Right kidney (tissue), 9 donors: ENCODE results near the gene UPK3BL1.
"Not testable (repeated sequence)": the region's sequence is repeated elsewhere in the genome, so short reads cannot be mapped to it uniquely, and the experiment has no call there.

ENCODE experiments used
- DNase-seq: peaks from one replicate; pipeline ENCODE4 v3.0.0-alpha.2; 2016
- long read RNA-seq, 8 donors: transcript quantifications; one replicate each; lab custom pipeline, GENCODE V29; 2026

Gene UPK3BL1, protein sequence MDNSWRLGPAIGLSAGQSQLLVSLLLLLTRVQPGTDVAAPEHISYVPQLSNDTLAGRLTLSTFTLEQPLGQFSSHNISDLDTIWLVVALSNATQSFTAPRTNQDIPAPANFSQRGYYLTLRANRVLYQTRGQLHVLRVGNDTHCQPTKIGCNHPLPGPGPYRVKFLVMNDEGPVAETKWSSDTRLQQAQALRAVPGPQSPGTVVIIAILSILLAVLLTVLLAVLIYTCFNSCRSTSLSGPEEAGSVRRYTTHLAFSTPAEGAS
- long read RNA-seq, donor 1, partial matches to known transcripts = 0 of 3 reads
- long read RNA-seq, donor 1, other reads (novel, unspliced or antisense) = 0 of 3 reads
- long read RNA-seq, donor 2 = 0 reads
- long read RNA-seq, donor 3, partial matches to known transcripts = 0 of 3 reads
- long read RNA-seq, donor 3, other reads (novel, unspliced or antisense) = 0 of 3 reads
- long read RNA-seq, donor 4, partial matches to known transcripts = 0 of 4 reads
- long read RNA-seq, donor 4, other reads (novel, unspliced or antisense) = 0 of 4 reads
- long read RNA-seq, donor 5, transcript UPK3BL1-201 (6 exons, 1,342 nt) = major isoform, 8 of 8 reads
- long read RNA-seq, donor 5, partial matches to known transcripts = 0 of 8 reads
- long read RNA-seq, donor 5, other reads (novel, unspliced or antisense) = 0 of 8 reads
- long read RNA-seq, donor 6, partial matches to known transcripts = 0 of 1 reads
- long read RNA-seq, donor 6, other reads (novel, unspliced or antisense) = 0 of 1 reads
- long read RNA-seq, donor 7, partial matches to known transcripts = 7 of 10 reads
- long read RNA-seq, donor 7, other reads (novel, unspliced or antisense) = 0 of 10 reads
- long read RNA-seq, donor 8, partial matches to known transcripts = 0 of 4 reads
- long read RNA-seq, donor 8, other reads (novel, unspliced or antisense) = 0 of 4 reads

DNA sequence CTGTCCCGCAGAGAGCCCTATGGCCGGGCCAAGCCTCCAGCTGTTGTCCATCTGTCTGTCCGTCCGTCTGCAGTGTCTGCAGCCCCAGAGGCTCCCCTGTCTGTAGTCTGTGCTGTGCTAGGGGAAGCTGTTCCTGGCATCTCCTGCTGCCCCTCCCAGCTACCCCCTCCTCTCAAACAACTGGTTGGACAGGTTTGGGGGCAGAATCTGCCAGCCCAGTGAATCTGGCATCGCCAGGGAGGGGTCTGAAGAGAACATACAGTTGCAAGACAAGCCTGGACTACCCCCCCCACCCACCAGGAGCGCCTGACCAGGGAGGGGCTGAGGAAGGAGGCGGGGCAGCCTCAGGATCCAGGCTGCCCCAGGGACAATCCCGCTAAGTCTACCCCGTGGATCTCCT, at the start of gene UPK3BL1:
Gene UPK3BL1 (minus strand): TSS at position 101 of the 400 bp plus-strand sequence. CDS start 50 bp downstream, at position 51.
- not testable (repeated sequence) for DNase-seq

GRCh38 chr7:102690602-102691001, 48.0 kb upstream of the UPK3BL1 start:
- DNase-seq = not testable (repeated sequence)

GRCh38 chr7:102689436-102690282, 47.1 kb upstream of the UPK3BL1 start:
- DNase-seq = not testable (repeated sequence)

DNA sequence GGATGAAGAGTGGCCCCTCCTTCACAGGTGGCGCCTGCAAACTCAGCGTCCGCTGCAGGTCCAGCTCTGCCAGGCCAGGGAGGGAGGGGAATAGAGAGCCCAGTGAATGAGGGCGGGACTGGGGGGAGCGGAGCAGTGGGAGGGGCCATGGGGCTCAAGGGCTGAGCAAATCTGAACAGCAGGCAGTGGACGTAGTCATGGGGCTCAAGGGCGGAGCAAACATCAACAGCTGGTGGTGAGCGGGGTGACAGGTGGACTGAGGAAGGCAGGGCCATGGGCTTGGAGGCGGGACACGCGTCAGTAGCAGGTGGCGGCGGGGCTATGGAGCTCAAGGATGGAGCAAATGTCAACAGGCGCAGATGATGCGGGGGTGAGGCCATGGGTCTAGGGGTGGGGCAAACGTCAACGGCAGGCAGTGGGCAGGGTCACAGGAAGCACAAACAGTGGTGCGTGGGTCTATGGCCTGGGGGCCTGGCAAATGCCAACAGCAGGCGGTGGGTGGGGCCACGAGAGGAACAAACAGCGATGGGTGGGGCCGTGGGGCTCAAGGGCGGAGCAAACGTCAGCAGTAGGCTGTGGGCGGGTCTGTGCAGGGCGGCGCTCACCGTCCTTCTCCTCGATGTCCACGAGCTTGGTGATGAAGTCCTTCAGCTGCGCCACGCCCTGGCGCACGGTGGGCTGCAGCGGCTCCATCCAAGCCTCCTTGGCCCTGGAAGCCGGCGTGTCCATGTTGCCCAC, 45.9 kb upstream of the UPK3BL1 start:
- not testable (repeated sequence) for DNase-seq

DNA sequence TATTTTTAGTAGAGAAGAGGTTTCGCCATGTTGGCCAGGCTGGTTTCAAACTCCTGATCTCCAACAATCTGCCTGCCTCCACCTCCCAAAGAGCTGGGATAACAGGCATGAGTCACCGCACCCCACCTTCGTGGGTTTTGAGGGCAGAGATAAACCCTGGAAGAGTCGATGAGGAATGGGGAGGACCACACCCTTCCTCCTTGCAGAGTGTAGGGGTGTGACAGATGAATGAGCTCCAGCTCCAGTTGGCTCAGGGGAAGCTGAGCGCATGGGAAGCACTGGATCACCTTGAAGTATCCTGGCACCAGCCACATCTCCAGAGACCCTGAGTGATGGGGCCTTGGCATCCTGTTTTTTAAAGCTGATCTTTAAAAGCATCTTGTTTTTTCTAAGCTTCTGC, 40.0 kb upstream of the UPK3BL1 start:
- not testable (repeated sequence) for DNase-seq

DNA sequence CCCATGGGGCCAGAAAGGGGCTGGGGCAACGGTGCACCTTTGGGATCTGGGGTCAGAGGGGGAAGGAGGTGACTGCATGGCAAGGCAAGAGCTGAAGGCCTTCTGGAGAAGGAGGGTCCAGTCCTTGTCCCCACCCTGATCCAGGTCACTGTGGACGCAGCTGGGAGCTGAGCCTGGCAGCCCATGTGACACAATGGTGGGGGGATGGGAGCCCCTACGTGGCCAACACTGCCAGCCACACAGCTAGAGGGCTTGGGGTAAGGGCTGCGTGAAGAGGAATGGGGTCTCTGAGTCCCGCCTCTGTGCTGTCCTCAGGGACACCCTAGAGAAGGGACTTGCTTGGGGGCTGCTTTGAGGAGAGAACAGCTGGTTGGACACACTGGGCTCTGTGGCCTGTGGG, 38.2 kb upstream of the UPK3BL1 start:
- not testable (repeated sequence) for DNase-seq

DNA sequence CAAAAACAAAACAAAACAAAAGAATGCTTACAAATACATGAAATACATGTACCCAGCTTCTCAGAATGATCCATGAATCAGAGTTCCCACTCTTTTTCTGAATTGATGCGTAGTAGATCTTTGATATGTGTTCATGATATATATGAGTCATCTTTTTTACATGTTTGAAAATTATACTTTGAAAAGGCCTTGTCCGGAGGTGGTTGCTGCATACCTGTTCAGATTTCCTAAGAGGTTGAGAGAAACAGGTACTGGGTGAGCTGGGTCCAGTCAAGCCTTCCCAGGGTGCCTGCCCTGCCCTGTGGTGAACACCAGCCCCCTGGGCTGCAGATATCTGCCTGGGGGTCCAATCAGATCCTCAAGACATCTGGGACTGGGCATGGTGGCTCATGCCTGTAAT, 33.0 kb upstream of the UPK3BL1 start:
- not testable (repeated sequence) for DNase-seq

DNA sequence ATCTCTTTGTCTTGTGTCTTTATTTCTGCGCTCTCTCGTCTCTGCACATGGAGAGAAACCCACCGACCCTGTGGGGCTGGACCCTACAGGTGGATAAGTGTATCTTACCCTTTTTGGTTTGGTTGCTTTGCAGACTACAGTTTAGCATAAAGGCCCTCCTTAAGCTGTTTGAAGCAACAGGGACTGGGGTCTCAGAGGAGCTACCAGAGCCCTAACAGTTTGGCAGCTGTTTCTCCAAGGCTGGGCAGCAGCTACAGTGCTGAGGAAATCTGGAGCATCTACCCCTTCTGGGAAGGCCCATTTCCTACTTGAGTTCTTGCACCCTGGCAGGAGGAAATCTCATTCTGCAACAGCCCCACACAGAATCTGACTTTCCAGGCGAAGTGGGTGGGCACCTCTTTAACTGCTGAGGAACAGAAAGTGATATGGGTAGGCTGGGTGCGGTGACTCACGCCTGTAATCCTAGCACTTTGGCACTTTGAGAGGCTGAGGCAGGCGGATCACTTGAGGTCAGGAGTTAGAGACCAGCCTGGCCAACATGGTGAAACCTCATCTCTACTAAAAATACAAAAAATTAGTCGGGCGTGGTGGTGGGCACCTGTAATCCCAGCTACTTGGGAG, 31.0 kb upstream of the UPK3BL1 start:
- DNase-seq = not testable (repeated sequence)

DNA sequence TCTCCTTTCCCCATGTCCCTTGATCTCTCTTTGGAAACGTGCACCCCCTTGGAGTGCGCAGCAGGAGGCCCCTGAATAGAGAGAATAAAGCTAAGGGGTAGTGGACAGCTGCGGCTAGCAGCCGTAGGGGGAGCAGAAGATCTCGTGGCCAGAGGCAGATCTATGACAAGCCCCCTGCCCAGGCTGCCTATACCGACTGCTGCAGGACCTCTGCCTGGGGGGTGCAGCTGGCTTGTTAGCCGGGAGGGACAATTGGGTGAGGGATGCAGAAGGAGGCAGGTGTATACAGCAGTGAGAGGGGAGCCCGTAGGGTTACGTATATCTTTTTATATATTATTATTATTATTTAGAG, 29.3 kb upstream of the UPK3BL1 start:
- DNase-seq = not testable (repeated sequence)

- DNase-seq = not testable (repeated sequence)
Observed at GRCh38 chr7:102671166-102671955, 28.8 kb upstream of the UPK3BL1 start, which contains the start of gene POLR2J2. TSS of gene POLR2J2 (minus strand) at chr7:102671663. CDS start at chr7:102671601, 62 bp downstream.

DNA sequence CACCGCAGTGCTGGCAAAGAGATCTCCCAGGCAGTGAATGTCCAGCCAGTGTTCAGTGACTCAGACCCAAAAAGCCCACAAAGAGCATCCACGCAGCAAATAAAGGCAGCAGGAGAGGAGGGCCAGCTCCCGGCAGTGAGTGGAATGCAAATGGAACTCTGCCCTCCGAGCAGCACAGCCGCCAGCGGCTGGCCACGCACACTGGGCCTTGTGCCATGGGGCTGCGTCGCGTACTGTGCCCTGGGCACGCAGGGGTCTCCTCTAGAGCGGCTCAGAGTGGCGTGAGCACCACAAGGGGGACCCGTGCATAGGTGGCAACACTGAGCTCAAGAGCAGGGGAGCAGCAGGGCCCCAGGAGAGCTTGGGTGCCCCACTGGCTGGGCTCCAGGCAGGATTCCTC, 24.9 kb upstream of the UPK3BL1 start:
- DNase-seq = not testable (repeated sequence)

DNA sequence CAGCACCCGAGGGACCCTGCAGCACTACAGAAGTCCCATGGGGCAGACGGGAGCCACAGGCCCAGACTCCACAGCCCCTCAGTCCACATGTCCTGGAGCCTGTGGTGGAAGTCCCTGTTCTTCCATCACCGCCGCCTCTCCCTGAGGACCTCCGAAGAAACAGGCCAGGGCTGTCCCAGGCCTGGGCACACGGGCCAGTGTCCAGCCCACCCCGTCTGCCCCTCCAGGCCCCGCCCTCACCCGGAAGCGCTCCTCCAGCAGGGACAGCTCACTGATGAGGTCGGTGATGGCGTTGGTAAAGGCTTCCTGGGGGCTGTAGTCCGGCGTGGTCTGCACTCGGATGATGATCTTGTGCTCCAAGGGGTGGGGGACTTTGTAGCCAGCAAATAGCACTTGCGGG, 24.3 kb upstream of the UPK3BL1 start:
- DNase-seq = not testable (repeated sequence)

- DNase-seq = not testable (repeated sequence)
Observed at GRCh38 chr7:102664765-102665164, 22.2 kb upstream of the UPK3BL1 start.

DNA sequence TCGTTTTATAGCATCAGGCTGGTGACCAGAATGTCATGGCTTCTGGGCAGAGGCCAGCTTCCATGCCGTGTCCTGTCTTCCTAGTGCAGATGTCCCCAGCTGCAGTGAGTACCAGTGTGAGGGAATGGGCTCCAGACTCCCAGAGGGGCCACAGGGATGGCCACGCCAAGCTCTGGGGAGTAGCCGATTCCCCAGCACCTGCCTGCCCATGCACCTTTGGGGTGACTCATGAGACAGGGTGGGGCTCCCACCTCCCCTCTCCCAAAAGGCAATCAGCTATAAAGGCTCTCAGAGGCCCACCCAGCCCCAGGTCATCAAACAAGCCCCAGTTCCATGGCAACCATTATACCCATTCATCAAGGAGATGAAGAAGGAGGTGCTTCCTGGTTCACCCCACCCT, 7.3 kb upstream of the UPK3BL1 start, which contains the start of gene SPDYE2B:
Gene SPDYE2B (plus strand): TSS at position 396 of the 400 bp plus-strand sequence. CDS start 2,030 bp downstream, outside the sequence.
- not testable (repeated sequence) for DNase-seq

DNA sequence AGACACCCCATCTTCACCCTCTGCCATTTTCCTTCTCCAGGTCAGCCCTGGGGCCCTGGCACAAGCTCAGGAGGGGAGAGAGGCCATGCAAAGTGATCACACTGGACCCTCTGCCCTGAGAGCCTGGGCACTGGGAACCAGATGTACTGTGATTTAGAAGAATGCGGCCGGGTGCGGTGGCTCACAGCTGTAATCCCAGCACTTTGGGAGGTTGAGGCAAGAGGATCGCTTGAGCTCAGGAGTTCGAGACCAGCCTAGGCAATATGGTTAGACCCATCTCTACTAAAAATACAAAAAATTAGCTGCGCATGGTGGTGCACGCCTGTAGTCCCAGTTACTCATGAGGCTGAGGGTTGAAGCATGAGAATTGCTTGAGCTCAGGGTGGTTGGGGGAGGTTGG, 5.2 kb upstream of the UPK3BL1 start:
- not testable (repeated sequence) for DNase-seq

DNA sequence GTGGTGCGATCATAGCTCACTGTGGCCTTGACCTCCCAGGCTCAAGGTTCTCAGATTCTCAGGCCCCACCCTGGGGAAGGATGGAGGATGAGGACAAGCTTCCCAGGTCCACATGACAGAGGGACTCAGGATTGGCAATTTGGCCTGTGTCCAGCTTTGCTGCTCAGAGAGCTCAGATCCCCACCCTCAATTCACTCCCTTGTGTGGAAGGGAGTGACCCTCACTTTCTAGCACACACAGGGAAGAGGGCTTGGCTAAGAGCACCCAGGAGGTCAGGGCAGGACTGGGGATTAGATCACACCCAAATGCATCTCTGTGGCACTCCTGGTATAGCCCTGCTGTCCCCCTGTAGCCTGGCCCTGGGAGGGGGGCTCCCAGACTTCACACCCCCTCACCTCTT, 813 bp upstream of the UPK3BL1 start:
- DNase-seq = not testable (repeated sequence)

DNA sequence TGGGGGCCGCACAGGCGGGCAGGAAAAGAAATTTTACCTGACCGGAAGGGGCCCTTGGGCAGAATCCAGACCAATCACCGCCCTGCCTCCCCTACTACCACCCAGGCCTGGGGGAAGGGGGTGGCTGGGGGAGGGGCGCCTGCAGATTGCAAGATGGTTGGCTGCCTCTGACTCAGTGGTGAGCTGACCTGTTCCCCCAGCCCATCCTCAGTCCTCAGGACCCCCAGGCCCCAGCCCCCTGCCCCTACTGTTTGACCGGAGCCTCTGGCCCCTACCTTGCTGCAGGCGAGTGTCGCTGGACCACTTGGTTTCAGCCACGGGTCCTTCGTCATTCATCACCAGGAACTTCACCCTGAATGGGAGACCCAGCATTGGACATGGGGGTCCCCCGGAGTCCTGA, 3.7 kb downstream of the UPK3BL1 start:
- not testable (repeated sequence) for DNase-seq

- not testable (repeated sequence) for DNase-seq
Observed at GRCh38 chr7:102636956-102637355, 5.6 kb downstream of the UPK3BL1 start.

- not testable (repeated sequence) for DNase-seq
Observed at GRCh38 chr7:102635354-102635753, 7.2 kb downstream of the UPK3BL1 start.

DNA sequence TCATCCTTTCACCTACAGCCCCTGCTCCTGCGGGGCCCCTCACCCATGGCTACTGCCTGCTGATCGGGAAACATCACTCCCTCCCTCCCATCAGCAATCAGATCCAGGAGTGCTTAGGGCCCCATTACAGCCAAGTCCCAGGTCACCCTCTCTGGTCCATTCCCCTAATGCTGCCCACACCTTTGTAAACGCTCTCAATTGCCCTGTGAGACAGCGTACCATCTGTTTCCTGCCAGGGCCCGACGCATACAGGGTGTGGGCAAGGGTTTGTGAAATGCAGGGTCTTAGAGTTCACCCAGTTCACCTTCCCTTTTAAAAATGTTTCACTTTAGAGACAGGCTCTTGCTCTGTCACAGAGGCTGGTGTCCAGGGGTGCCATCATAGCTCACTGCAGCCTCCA, 8.3 kb downstream of the UPK3BL1 start:
- not testable (repeated sequence) for DNase-seq
